NCI-H526 (cell line): ENCODE results near the gene HIP1.
"Not testable (repeated sequence)": the region's sequence is repeated elsewhere in the genome, so short reads cannot be mapped to it uniquely, and the experiment has no call there.

ENCODE experiments used
- DNase-seq, 2 experiments: peaks; one replicate each; lab custom pipeline; 2025; lab: John Stamatoyannopoulos, UW

The HIP1 gene

GRCh38 chr7:75739796-75740672, 1.3 kb upstream of the HIP1 start:
- peak in 1 of 2 experiments; percentile 21 for DNase-seq

DNA sequence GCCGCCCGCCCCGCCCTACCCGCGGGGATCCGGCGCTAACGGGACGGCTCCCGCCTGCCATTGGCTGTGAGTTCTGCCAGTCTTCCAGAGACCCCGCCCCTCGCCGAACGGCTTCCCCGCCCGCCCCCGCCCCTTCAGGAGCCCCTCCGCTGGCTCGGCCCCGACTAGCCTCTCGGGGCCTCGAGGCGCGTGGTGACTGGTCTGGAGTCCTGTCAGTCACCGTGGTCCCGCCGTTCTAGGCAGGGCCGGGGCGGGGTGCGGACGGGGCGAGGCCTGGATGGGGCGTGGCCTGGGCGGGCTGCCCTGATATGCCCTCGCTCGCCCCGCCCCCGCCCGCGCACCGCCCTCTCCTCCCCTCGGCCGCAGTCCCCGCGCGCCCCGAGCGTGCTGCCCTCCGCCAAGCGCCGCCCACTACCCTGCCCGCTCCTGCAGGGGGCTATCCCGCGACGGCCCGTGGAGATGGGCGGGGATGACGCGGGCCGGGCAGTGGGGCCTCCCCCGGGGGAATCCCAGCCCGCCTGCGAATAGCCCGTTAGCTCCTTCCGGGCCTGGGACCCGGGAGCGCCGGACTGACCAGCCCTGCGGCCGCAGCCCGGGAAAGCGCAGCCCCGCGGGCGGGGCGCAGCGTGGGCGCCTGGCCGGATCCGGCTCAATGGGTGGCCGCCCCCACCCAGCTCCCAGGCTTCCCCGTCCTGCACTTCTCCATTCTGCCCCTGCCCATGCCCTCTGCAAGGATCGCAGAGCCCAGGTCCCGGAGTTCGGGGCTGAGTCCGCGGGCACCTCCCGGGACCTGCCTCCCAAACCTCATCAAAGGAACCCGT, 444 bp upstream of the HIP1 start:
- peak; percentile 94 to 100 for DNase-seq

DNA sequence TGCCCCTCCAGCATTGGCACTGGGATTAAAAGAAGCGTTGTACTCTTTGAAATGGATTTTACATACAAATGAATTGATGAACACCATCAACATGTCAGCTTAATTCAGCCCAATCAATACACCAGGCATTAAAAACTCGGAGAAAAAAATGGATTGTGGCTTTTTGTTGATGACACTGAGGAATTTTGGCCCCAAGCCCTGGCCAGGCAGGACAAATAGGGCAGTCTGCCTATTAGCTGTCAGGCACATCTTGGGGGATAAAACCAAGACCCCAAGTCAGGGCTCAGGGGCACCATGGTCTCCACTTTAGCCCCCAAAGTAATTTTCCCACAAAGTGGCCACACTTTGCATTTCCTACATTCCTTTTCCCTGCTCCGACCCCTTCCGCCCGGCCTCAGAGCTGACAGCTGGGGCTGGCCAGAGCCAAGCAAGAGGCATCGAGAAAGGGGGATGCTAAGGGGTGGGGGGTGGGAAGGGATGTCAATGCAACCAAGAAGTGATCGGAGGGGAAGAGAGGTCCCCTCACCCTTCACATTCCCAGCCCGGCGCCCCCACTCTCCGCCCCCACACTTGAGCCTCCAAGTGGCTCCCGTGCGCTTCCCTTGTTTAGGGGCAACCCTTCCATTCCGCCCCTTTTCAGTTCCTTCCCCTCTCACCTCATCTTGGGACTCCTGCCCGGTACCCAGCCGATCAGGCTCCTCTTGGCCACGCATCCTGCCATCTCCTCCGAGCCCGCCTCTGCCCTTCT, 711 bp downstream of the HIP1 start:
- DNase-seq, result peak; percentile 12 to 40

- DNase-seq, result no peak
Observed at GRCh38 chr7:75735581-75736350, 3.0 kb downstream of the HIP1 start.

- DNase-seq, result no peak
Observed at GRCh38 chr7:75734586-75735458, 3.9 kb downstream of the HIP1 start.

DNA sequence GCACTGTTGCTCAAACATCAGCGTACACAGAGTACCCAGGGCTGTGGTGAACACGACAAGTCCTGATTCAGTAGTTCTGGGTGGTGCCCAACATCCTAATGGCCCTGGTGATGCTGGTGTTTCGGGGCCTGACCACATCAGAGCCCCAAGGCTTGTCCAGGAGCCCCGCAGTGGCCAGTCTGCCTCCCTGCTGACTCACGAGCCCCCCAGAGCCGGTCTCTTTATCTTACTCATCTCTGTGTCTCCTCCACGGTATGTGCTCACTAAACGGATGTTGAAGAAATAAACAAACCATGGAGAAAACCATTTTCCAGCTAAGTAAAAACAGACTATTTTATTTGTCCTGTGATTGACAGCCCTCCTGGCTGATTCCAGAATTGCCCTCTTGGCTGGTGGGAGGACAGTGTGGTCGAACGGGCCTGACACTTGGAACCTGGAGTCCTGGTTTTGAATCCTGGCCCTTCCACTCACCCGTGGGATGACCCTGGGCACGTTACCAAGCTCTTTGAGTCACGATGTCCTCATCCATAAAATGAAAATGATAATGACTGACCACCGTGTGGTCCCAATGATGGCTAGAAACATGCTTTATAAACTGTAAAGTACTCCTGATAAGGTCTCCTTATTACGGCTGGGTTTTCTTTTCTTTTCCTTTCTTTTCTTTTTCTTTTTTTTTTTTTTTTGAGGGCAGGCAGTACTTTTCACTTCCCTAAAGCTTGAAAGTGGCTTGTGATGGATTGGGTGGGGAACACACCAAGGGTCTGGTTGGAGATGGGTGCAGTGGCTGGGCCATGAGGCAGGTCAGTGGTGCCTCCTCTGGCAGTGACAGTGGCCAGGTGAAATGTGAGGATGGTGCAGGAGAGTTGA, 5.7 kb downstream of the HIP1 start:
- no peak for DNase-seq

DNA sequence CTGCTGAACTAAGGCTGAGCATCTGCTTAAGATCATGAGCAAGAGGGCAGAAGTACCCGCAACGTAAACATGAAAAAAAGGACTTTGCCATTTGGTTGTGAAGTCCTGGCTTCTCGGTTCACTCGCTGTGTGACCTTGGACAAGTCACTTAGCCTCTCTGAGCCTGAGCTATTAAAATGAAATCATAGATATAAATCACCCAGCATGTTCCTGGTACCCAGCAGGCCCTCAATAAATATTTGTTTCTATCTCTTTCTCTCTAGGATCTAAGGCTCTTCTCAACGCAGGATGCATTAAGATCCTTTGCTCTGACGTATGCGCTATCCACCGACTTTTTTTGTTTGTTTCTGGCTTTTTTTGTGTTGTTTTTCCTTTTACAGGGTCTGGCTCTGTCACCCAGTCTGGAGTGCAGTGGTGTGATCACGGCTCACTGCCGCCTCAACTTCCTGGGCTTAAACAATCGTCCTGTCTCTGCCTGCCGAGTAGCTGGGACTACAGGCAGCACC, 6.7 kb downstream of the HIP1 start:
- DNase-seq, result no peak

DNA sequence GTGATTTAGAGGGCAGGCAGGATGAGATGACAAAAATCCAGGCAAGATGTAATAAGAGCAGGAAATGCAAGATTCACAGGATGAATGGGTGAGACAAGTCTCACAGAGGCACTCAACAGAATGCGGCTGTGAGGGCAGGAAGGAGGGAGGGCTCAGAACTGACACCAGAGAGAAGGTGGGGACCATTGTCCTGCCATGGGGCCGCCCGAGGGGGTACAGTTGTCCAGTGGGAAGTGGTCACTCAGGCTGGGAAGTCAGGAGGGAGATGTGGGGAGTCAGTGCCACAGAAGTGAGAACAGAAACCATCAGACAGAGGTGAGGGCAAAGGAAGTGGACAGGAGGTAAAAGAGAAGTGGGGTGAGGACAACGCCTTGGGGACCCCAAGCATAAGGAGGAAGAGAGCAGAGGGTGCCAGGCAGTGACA, 8.9 kb downstream of the HIP1 start:
- DNase-seq, result no peak

DNA sequence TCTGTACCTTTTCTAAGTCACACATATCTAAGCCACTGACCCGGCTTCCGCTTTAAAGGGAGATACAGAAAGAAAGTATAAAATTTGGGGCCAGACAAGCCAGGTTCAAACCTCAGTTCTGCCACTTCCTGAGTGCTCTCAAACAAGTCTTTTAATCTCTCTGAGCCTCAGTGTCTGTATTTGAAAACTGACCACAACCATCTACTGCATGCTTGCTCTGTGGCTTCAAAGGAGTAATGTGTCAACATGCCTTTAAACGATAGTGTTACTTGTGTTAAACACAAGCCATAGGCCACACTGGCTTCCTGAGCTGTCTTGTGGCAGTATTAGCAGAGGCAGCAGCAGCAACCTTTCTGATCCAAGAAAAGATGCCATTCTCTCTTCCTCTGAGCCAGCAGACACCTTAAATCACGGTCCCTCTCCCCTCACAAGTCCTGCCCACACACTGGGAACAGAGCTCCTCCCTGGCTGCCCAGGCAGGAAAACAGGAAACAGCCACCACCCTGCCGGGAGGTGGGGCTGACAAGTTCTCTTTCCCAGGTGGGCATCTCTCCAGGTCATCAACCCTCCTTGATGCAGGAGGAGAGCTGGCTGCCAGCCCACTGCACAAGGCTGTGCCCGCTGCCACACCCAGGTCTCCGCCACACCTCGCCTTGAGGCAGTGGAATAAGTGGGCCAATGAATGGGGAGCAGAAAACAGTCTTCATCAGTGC, 10.7 kb downstream of the HIP1 start:
- DNase-seq, result no peak

GRCh38 chr7:75727351-75727750, 11.4 kb downstream of the HIP1 start:
- DNase-seq, result not testable (repeated sequence)

GRCh38 chr7:75725306-75725705, 13.4 kb downstream of the HIP1 start:
- DNase-seq, result no peak

GRCh38 chr7:75723444-75723843, 15.3 kb downstream of the HIP1 start:
- no peak for DNase-seq

GRCh38 chr7:75722373-75722772, 16.4 kb downstream of the HIP1 start:
- no peak for DNase-seq

- not testable (repeated sequence) for DNase-seq
Observed at GRCh38 chr7:75721922-75722321, 16.8 kb downstream of the HIP1 start.

DNA sequence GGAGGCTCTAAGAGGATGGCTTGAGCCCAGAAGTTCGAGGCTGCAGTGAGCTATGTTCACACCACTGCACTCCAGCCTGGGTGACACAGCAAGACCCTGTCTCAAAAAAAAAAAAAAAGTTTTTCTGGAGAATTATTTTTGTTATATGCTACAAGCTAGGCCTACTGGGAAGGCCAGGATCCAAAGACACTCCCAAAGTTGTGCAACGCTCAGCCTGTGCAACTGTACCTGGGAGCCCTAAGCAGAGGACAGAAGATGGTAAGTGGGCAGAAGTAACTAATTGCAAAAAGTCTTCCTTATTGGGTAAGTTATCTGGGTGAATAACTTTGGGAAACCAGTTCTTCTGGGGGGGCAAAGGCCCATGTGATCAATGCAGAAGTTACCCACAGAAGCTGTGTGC, 17.3 kb downstream of the HIP1 start:
- no peak for DNase-seq

DNA sequence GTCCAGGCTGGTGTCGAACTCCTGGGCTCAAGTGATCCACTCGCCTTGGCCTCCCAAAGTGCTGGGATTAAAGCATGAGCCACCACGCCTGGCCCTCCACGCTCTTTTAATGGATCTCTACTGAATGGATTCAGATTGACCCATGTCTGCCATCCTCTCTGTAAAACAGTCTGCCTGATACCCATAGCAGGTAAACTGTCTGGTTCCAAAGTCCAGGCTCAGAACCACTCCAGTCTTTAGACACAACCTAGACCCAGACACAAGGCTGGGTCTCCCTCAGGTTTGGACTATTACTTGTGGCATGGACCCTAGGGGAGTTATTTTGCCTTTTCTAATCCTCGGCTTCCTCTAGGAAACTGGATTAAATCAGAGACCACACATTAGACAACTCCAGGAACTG, 19.1 kb downstream of the HIP1 start:
- DNase-seq, result no peak

- peak; percentile 4 to 43 for DNase-seq
Observed at GRCh38 chr7:75718390-75719031, 20.2 kb downstream of the HIP1 start.

- not testable (repeated sequence) for DNase-seq
Observed at GRCh38 chr7:75717746-75718145, 21.0 kb downstream of the HIP1 start.
